NCI-H226 (cell line): ENCODE measurements around the gene CHL1.

Experiments
- DNase-seq: peaks from one replicate; pipeline ENCODE4 v3.0.0-alpha.2; 2015

Gene CHL1

GRCh38 chr3:217099-217813 is 20.7 kb downstream of the CHL1 start:
- DNase-seq: no peak

GRCh38 chr3:217948-218347 is 21.4 kb downstream of the CHL1 start:
- DNase-seq: no peak

GRCh38 chr3:228442-229182 is 32.0 kb downstream of the CHL1 start:
- no peak for DNase-seq

- no peak for DNase-seq
Measured at GRCh38 chr3:229183-229661, 32.7 kb downstream of the CHL1 start.

GRCh38 chr3:236881-237280 is 40.3 kb downstream of the CHL1 start:
- no peak for DNase-seq

- DNase-seq: no peak
Measured at GRCh38 chr3:242602-243355, 46.2 kb downstream of the CHL1 start.

- no peak for DNase-seq
Measured at GRCh38 chr3:243356-243725, 46.8 kb downstream of the CHL1 start.

GRCh38 chr3:244041-244440 is 47.5 kb downstream of the CHL1 start:
- DNase-seq: no peak

GRCh38 chr3:247916-248315 is 51.4 kb downstream of the CHL1 start:
- DNase-seq: no peak

GRCh38 chr3:248864-249520 is 52.4 kb downstream of the CHL1 start:
- DNase-seq: no peak

GRCh38 chr3:249587-250262 is 53.2 kb downstream of the CHL1 start:
- DNase-seq: no peak

GRCh38 chr3:256501-256900 is 59.9 kb downstream of the CHL1 start:
- DNase-seq: no peak

GRCh38 chr3:257826-258225 is 61.3 kb downstream of the CHL1 start:
- DNase-seq: no peak

- no peak for DNase-seq
Measured at GRCh38 chr3:260898-261297, 64.3 kb downstream of the CHL1 start.

- DNase-seq: no peak
Measured at GRCh38 chr3:263393-263792, 66.8 kb downstream of the CHL1 start.

- DNase-seq: no peak
Measured at GRCh38 chr3:264394-265156, 68.0 kb downstream of the CHL1 start.

- no peak for DNase-seq
Measured at GRCh38 chr3:267101-267500, 70.5 kb downstream of the CHL1 start.

- DNase-seq: no peak
Measured at GRCh38 chr3:270688-271087, 74.1 kb downstream of the CHL1 start.

- no peak for DNase-seq
Measured at GRCh38 chr3:274927-275326, 78.4 kb downstream of the CHL1 start.

- DNase-seq: no peak
Measured at GRCh38 chr3:277873-278272, 81.3 kb downstream of the CHL1 start.

- no peak for DNase-seq
Measured at GRCh38 chr3:278300-279064, 81.9 kb downstream of the CHL1 start.
